NT2/D1 (cell line): ENCODE results near the gene HOXA5.
A peak's percentile ranks its signal among the peaks of the same experiment; 100 is the strongest.

Experiments used
- DNase-seq: peaks from one replicate; pipeline ENCODE4 v3.0.0-alpha.2; 2011; ENCODE audit warnings: low read depth, low spot score
- H3K27me3 ChIP-seq: 2 replicates; pipeline ENCODE4 v1.6.0; 2011; ENCODE audit warnings: mild to moderate bottlenecking; ENCODE audit not compliant: insufficient read length, insufficient read depth
- H3K36me3 ChIP-seq: 2 replicates; pipeline ENCODE4 v1.6.1; 2011; ENCODE audit warnings: mild to moderate bottlenecking, low read length, mixed read lengths; ENCODE audit not compliant: insufficient read depth, insufficient read length
- H3K4me1 ChIP-seq: 2 replicates; pipeline ENCODE4 v1.5.1; 2011; ENCODE audit not compliant: insufficient read depth, insufficient read length
- H3K4me3 ChIP-seq: 2 replicates; pipeline ENCODE4 v1.5.1; 2011; ENCODE audit warnings: low read depth; ENCODE audit not compliant: insufficient read length
- H3K9ac ChIP-seq: 2 replicates; pipeline ENCODE4 v1.6.0; 2011; ENCODE audit warnings: low read depth; ENCODE audit not compliant: insufficient read length
- H3K9me3 ChIP-seq: 2 replicates; pipeline ENCODE4 v1.5.1; 2011; ENCODE audit warnings: mild to moderate bottlenecking, low read length; ENCODE audit not compliant: insufficient read depth
- SUZ12 ChIP-seq: IDR thresholded peaks from 2 replicates; pipeline ENCODE4 v1.6.1; 2011; ENCODE audit not compliant: insufficient read length, insufficient read depth; ENCODE audit errors: extremely low read depth
- YY1 ChIP-seq: IDR thresholded peaks from 2 replicates; pipeline ENCODE4 v1.6.1; 2011; ENCODE audit not compliant: insufficient read length, insufficient read depth
- ZNF274 ChIP-seq: IDR thresholded peaks from 2 replicates; pipeline ENCODE4 v1.6.1; 2011; ENCODE audit warnings: mild to moderate bottlenecking, low read depth, low read length

Gene HOXA5

GRCh38 chr7:27116031-27116961, 27.2 kb downstream of the HOXA5 start:
- no peak for TF ChIP-seq YY1
- TF ChIP-seq SUZ12: no peak
- no peak for TF ChIP-seq ZNF274
- H3K9me3 ChIP-seq: no peaks in the 10 kb centered on the region
- no peak for DNase-seq
- H3K4me3 ChIP-seq: no peak overlapping the region
- no peaks in the 10 kb centered on the region for H3K36me3 ChIP-seq
- H3K27me3 ChIP-seq: peaks cover 97% of the 10 kb centered on the region
- peaks cover 2% of the 10 kb centered on the region for H3K4me1 ChIP-seq
- H3K9ac ChIP-seq: no peak overlapping the region

- DNase-seq: no peak
- peaks cover 97% of the 10 kb centered on the region for H3K27me3 ChIP-seq
- H3K9me3 ChIP-seq: no peaks in the 10 kb centered on the region
- H3K36me3 ChIP-seq: no peaks in the 10 kb centered on the region
- H3K4me1 ChIP-seq: peaks cover 5% of the 10 kb centered on the region
- no peak overlapping the region for H3K9ac ChIP-seq
- H3K4me3 ChIP-seq: no peak overlapping the region
- no peak for TF ChIP-seq ZNF274
- TF ChIP-seq SUZ12: no peak
- TF ChIP-seq YY1: no peak
Observed at GRCh38 chr7:27115221-27116026, 28.1 kb downstream of the HOXA5 start.

DNA sequence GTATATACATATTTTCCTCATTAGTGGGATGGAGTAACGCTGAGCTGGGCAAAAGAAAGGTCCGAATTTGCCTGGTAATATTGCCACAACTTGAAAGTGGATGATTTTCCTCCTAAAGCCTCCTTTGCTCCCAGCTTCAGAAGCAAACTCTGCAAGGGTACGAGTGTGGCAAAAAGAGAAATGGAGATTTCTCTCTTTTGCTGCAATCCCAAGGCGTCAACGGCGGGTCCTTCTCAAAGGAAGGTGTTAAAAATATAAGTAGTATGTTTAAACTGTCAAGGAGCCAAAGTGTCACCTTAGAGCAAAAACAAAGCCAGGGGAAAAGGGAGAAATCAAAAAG, 28.6 kb downstream of the HOXA5 start:
- H3K36me3 ChIP-seq: no peaks in the 10 kb centered on the region
- TF ChIP-seq YY1: no peak
- peak; percentile 38 for TF ChIP-seq SUZ12
- H3K27me3 ChIP-seq: peaks cover 97% of the 10 kb centered on the region
- no peak overlapping the region for H3K9ac ChIP-seq
- no peak for DNase-seq
- H3K4me1 ChIP-seq: peaks cover 6% of the 10 kb centered on the region
- no peak overlapping the region for H3K4me3 ChIP-seq
- no peaks in the 10 kb centered on the region for H3K9me3 ChIP-seq

DNA sequence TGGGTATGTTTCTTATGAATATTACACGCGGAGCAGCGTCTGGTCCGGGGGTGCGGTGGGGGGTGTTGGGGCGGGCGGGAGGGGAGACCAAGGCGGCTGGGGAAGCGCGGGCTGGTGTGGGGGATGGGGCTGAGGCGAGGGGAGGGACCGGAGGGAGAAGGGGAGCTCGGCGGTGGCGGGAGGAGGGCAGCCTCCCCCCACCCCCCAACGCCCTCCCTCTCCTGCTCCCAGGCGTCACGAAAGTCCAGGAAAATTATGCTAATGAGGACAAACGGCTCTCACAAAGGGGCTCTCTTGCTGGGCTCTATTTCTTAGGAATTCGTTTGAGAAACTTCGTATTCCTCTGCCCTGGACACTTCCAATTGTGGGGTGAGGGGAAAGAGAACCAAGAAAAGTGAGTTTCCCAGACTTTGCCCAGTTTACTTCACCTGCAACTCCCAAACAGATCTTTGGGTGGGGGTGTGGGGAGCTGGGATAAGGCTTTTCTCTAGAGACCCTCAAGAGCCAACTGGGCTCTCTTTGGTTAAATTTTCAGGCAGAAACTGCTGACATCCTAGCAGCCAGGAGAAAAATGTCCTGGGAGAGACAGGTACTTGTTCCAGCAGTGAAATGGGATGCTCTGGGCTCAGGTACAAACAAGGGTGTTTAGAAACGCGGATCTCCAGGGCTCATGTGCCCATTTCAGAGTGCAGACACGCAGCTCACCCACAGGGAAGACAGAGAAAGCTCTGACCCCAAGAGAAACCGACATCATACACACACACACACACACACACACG, 29.3 kb downstream of the HOXA5 start:
- no peaks in the 10 kb centered on the region for H3K9me3 ChIP-seq
- H3K4me3 ChIP-seq: no peak overlapping the region
- H3K36me3 ChIP-seq: no peaks in the 10 kb centered on the region
- H3K4me1 ChIP-seq: peaks cover 6% of the 10 kb centered on the region
- peaks cover 97% of the 10 kb centered on the region for H3K27me3 ChIP-seq
- no peak overlapping the region for H3K9ac ChIP-seq
- DNase-seq: no peak
- peak; percentile 10 for TF ChIP-seq SUZ12
- TF ChIP-seq ZNF274: no peak

- Histone ChIP-seq H3K36me3 (no peaks in the 10 kb centered on the region), H3K9me3 (no peaks in the 10 kb centered on the region), H3K9ac (no peak overlapping the region), H3K27me3 (peaks cover 97% of the 10 kb centered on the region), H3K4me1 (peaks cover 7% of the 10 kb centered on the region), H3K4me3 (peak overlapping the region; percentile 11)
- TF ChIP-seq YY1: no peak
- no peak for TF ChIP-seq ZNF274
- TF ChIP-seq SUZ12: no peak
- DNase-seq: no peak
Observed at GRCh38 chr7:27112955-27113949, 30.2 kb downstream of the HOXA5 start.

GRCh38 chr7:27112361-27112760, 31.1 kb downstream of the HOXA5 start:
- peaks cover 97% of the 10 kb centered on the region for H3K27me3 ChIP-seq
- peaks cover 11% of the 10 kb centered on the region for H3K4me1 ChIP-seq
- no peak for DNase-seq

More at GRCh38 chr7:27112361-27112760, 31.1 kb downstream of the HOXA5 start:
- no peak overlapping the region for H3K4me3 ChIP-seq
- H3K9ac ChIP-seq: no peak overlapping the region
- TF ChIP-seq YY1: no peak
- no peak for TF ChIP-seq ZNF274
- TF ChIP-seq SUZ12: no peak
- H3K36me3 ChIP-seq: no peaks in the 10 kb centered on the region
- H3K9me3 ChIP-seq: no peaks in the 10 kb centered on the region
